Panc1 (cell line): ENCODE data around the gene CDKN2B-AS1.

Source experiments
- CTCF ChIP-seq: fragments of 450-650 bp; IDR thresholded peaks from 2 replicates; pipeline ENCODE4 v1.5.1; 2017; ENCODE audit warnings: mild to moderate bottlenecking
- POLR2AphosphoS5 ChIP-seq: IDR thresholded peaks from 2 replicates; pipeline ENCODE4 v1.6.1; 2012; ENCODE audit warnings: mild to moderate bottlenecking, low read depth, low read length, moderate library complexity
- SIN3A ChIP-seq: IDR thresholded peaks from 2 replicates; pipeline ENCODE4 v1.6.1; 2012; ENCODE audit warnings: low read depth, mild to moderate bottlenecking, low read length, moderate library complexity, borderline replicate concordance; ENCODE audit not compliant: insufficient read depth
- TCF7L2 ChIP-seq: IDR thresholded peaks from 2 replicates; pipeline ENCODE4 v1.6.1; 2011; ENCODE audit warnings: mild to moderate bottlenecking, low read depth, low read length, inconsistent platforms
- TF ChIP-seq, protein P1 (sequence below), 2 experiments: IDR thresholded peaks; 2 replicates each; pipeline ENCODE4 v1.6.1; 2011 to 2012; ENCODE audit warnings: low read depth in 2 of 2, control low read depth in 1 of 2, low read length in 1 of 2, mild to moderate bottlenecking in 1 of 2, moderate library complexity in 1 of 2; ENCODE audit not compliant: insufficient read depth in 1 of 2

DNA sequence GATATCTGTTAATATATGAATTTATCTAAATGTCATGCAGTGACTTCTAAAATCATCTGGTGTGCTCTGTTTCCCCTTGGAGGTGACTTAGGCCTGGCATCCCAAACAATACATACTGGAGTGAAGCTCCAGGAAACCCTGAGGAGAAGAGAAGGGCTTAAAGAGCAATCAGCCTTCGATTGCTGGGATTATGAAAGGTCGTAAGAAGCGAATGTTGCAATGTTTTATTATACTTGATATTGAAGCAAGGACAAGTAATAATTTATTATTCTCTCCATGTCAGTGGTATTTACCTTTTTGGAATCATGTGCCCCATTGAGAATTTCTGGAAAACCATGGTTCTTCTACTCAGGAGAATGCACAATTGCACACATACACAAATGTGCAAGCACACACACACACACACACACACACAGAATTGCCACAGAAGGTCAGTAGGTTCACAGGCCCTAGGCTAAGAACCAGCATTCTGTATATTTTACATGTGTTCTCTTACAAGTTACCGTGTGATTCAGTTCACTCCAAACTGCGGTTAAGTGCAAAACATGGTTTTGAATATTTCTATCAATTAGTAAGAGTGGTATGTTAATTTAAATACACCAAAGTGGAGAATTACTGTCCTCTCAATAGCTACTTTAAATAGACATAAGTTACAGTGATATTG lies 93.6 kb downstream of the CDKN2B-AS1 start:
- no peak for TF ChIP-seq POLR2AphosphoS5
- TF ChIP-seq, protein P1, sequence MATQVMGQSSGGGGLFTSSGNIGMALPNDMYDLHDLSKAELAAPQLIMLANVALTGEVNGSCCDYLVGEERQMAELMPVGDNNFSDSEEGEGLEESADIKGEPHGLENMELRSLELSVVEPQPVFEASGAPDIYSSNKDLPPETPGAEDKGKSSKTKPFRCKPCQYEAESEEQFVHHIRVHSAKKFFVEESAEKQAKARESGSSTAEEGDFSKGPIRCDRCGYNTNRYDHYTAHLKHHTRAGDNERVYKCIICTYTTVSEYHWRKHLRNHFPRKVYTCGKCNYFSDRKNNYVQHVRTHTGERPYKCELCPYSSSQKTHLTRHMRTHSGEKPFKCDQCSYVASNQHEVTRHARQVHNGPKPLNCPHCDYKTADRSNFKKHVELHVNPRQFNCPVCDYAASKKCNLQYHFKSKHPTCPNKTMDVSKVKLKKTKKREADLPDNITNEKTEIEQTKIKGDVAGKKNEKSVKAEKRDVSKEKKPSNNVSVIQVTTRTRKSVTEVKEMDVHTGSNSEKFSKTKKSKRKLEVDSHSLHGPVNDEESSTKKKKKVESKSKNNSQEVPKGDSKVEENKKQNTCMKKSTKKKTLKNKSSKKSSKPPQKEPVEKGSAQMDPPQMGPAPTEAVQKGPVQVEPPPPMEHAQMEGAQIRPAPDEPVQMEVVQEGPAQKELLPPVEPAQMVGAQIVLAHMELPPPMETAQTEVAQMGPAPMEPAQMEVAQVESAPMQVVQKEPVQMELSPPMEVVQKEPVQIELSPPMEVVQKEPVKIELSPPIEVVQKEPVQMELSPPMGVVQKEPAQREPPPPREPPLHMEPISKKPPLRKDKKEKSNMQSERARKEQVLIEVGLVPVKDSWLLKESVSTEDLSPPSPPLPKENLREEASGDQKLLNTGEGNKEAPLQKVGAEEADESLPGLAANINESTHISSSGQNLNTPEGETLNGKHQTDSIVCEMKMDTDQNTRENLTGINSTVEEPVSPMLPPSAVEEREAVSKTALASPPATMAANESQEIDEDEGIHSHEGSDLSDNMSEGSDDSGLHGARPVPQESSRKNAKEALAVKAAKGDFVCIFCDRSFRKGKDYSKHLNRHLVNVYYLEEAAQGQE (IDR thresholded peaks at IDR 0.05; ENCODE audit: insufficient read depth in 1 of 2, low read depth in 2 of 2, low read length in 1 of 2) = no peak
- no peak for TF ChIP-seq SIN3A
- no peak for TF ChIP-seq CTCF
- no peak for TF ChIP-seq TCF7L2
